Calu3 (cell line): ENCODE results near the gene SSBP1. TPM values are rescaled to one million over a fixed set of nuclear protein-coding genes. Genes with fewer than 3 reads are reported as not detected.

Experiments used
- BruUV-seq: library from RNA; stranded (reverse); fragments of 400-500 nt; replicated peaks from 2 replicates; lab custom pipeline; 2021; lab: Mats Ljungman, UMichigan
- CTCF ChIA-PET: fragments of 300-600 bp; sonication (Branson Sonifier 250); formaldehyde crosslinking; loops from one replicate; lab custom pipeline; 2022; ENCODE audit warnings: antibody characterized with exemption; lab: Charles Lee
- DNase-seq: peaks from one replicate; pipeline ENCODE4 v3.0.0; 2022
- H3K27ac Mint-ChIP-seq: one replicate; pipeline ENCODE4 v1.8.0; 2022; ENCODE audit warnings: mixed read lengths; ENCODE audit not compliant: unreplicated experiment
- H3K27me3 Mint-ChIP-seq: one replicate; pipeline ENCODE4 v1.8.0; 2022; ENCODE audit warnings: mixed read lengths; ENCODE audit not compliant: unreplicated experiment
- H3K36me3 Mint-ChIP-seq: one replicate; pipeline ENCODE4 v1.8.0; 2022; ENCODE audit warnings: mild to moderate bottlenecking, moderate library complexity, mixed read lengths; ENCODE audit not compliant: insufficient read depth, unreplicated experiment
- H3K4me1 Mint-ChIP-seq: one replicate; pipeline ENCODE4 v1.8.0; 2022; ENCODE audit warnings: mild to moderate bottlenecking, low read depth, mixed read lengths; ENCODE audit not compliant: unreplicated experiment
- H3K4me3 Mint-ChIP-seq: one replicate; pipeline ENCODE4 v1.8.0; 2022; ENCODE audit warnings: mild to moderate bottlenecking, low read depth, moderate library complexity, mixed read lengths; ENCODE audit not compliant: unreplicated experiment
- H3K9me3 Mint-ChIP-seq: one replicate; pipeline ENCODE4 v1.8.0; 2022; ENCODE audit warnings: low read depth, mixed read lengths; ENCODE audit not compliant: unreplicated experiment
- intact Hi-C: fragments of 100-400 bp; cut with micrococcal nuclease; formaldehyde crosslinking; loops from one replicate; pipeline ENCODE4 v1.10.0; 2022; ENCODE audit not compliant: unreplicated experiment
- total RNA-seq: library from RNA; stranded (reverse); gene quantifications from 2 replicates; pipeline ENCODE4 v1.2.3, GENCODE V29; 2022
- TF ChIP-seq, protein P1 (sequence below): fragments of 200-600 bp; IDR thresholded peaks from one replicate; pipeline ENCODE4 v1.8.0; 2022; ENCODE audit warnings: antibody characterized with exemption; ENCODE audit not compliant: unreplicated experiment

The SSBP1 gene
- total RNA-seq, 1 experiment from 2014 or later: 162 TPM

GRCh38 chr7:141704741-141705140, 33.4 kb upstream of the SSBP1 start:
- Mint-ChIP-seq H3K9me3 (no peaks in the 10 kb centered on the region), H3K36me3 (peaks cover 6% of the 10 kb centered on the region), H3K4me3 (no peak overlapping the region), H3K27me3 (no peaks in the 10 kb centered on the region), H3K27ac (no peak overlapping the region), H3K4me1 (peaks cover 30% of the 10 kb centered on the region)
- BruUV-seq: no TSS peak
- TF ChIP-seq, protein P1, sequence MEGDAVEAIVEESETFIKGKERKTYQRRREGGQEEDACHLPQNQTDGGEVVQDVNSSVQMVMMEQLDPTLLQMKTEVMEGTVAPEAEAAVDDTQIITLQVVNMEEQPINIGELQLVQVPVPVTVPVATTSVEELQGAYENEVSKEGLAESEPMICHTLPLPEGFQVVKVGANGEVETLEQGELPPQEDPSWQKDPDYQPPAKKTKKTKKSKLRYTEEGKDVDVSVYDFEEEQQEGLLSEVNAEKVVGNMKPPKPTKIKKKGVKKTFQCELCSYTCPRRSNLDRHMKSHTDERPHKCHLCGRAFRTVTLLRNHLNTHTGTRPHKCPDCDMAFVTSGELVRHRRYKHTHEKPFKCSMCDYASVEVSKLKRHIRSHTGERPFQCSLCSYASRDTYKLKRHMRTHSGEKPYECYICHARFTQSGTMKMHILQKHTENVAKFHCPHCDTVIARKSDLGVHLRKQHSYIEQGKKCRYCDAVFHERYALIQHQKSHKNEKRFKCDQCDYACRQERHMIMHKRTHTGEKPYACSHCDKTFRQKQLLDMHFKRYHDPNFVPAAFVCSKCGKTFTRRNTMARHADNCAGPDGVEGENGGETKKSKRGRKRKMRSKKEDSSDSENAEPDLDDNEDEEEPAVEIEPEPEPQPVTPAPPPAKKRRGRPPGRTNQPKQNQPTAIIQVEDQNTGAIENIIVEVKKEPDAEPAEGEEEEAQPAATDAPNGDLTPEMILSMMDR: no peak
- CTCF ChIA-PET: no interaction called here
- DNase-seq: no peak
- intact Hi-C loops: no loop called here

DNA sequence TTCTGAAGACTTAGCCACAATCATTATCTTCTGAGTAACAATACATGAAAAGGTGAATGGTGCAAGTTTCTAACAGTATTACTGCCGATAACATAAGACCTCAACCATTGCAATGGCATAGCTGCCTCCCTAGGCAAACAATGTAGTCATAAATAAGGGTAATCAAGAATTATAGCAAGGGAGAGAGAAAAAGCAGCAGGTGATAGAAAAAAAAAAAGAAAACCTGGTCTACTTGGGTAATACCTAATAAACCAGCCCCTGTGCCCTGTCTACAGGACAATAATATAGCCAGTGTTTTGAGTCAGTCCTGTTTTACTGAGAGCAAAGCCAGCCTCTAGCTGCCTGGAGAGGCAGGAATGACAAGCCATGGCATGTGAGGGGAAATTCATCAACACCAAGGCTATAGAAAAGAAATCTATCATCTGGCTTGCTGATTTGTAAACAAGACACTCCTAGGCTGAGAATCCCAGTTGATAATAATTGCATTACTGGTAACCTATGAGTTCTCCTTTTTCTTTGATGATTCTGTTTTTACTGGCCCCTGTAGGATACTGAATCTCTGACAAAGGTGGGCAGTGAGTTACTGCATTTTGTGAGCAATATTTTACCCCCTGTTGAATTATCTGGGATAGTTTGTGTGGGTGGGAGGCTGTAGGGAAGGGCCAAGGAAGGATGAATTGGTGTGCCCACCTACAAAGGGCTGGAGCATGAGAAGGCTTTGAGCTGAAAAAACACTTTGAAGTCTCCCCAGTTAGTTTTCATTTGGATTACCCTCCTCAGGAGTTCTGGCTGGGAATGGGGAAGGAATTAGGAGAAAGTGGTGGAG, 31.7 kb upstream of the SSBP1 start:
- H3K4me1 Mint-ChIP-seq: peaks cover 15% of the 10 kb centered on the region
- no peak overlapping the region for H3K27ac Mint-ChIP-seq
- no peaks in the 10 kb centered on the region for H3K9me3 Mint-ChIP-seq
- H3K36me3 Mint-ChIP-seq: peaks cover 6% of the 10 kb centered on the region
- CTCF ChIA-PET: no interaction called here
- H3K4me3 Mint-ChIP-seq: no peak overlapping the region
- TF ChIP-seq, protein P1: no peak
- intact Hi-C loops: no loop called here
- no peak for DNase-seq
- BruUV-seq: no TSS peak
- peaks cover 8% of the 10 kb centered on the region for H3K27me3 Mint-ChIP-seq

DNA sequence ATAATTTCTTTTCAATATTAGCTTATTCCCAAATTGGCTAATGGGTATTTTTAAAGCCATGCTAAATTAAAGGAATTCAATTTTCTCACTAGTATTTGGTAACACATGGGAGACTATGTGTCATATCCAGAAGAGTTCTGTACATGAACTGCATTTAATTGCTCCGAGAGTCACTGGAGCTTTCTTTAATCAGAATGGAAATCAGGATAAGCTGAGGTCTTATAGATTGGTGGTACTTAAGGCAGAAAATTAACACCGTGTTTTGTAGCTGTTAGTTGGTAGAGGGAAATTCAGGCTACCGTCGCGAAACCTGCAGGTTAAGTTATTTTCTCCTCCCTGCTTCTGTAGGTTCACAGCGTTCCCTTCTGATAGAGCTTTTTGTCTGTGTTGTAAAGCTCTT, 29.8 kb upstream of the SSBP1 start, which contains the start of gene WEE2:
Gene WEE2 (plus strand): TSS at position 3 of the 400 bp plus-strand sequence. CDS start 406 bp downstream, outside the sequence.
- no TSS peak for BruUV-seq
- H3K36me3 Mint-ChIP-seq: no peaks in the 10 kb centered on the region
- H3K27ac Mint-ChIP-seq: no peak within 1 kb of the TSS
- H3K9me3 Mint-ChIP-seq: no peaks in the 10 kb centered on the region
- CTCF ChIA-PET: no interaction called here
- intact Hi-C loops: no loop called here
- TF ChIP-seq, protein P1: no peak
- DNase-seq: no peak
- H3K27me3 Mint-ChIP-seq: peaks cover 8% of the 10 kb centered on the region
- peaks cover 3% of the 10 kb centered on the region for H3K4me1 Mint-ChIP-seq
- no peak within 1 kb of the TSS for H3K4me3 Mint-ChIP-seq

DNA sequence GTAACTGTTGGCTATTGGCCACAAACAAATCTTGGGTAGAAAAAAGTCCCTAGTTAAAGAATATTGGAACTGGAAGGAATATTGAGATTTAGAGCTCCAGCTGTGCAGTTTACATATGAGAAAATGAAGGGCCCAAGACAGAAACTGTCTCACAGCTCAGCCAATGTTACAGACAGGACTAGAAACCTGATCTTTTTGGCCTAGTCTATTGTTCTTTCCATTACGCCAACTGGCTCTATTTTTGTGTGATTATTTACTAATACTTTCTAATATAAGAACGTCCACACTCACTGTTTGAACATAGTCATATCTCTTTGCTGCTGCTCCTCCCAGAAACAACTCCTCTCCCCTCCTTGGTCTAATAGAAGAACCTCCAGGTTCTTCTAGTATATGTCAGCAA, 28.8 kb upstream of the SSBP1 start:
- intact Hi-C loops: no loop called here
- Mint-ChIP-seq H3K4me1 (no peaks in the 10 kb centered on the region), H3K27ac (no peak overlapping the region)

More for the DNA sequence above, 28.8 kb upstream of the SSBP1 start:
- no peak for DNase-seq
- H3K9me3 Mint-ChIP-seq: no peaks in the 10 kb centered on the region
- no peaks in the 10 kb centered on the region for H3K36me3 Mint-ChIP-seq
- CTCF ChIA-PET: interaction anchor here (1.2 kb wide), 1 partner anchor 16 kb away, joined by 3 read pairs; no protein-coding TSS in a partner anchor
- TF ChIP-seq, protein P1: no peak
- no TSS peak for BruUV-seq
- H3K27me3 Mint-ChIP-seq: peaks cover 8% of the 10 kb centered on the region
- no peak overlapping the region for H3K4me3 Mint-ChIP-seq
